Pancreas (tissue), 10 donors: ENCODE data around the gene PRDM16. TPM values are rescaled to one million over a fixed set of nuclear protein-coding genes. Genes with fewer than 3 reads are reported as not detected.

Experiments used
- ATAC-seq, 4 donors: fragments of 200-7000 bp; cut with Tn5 transposase; one replicate each; pipeline versions ENCODE4 v1.8.0 to v1.9.1; 2020; ENCODE audit warnings: mild to moderate bottlenecking in 4 of 4, moderate library complexity in 4 of 4
- DNase-seq, 6 donors: peaks; one replicate each; pipeline ENCODE4 v3.0.0-alpha.2; 2020
- FAIRE-seq: peaks from 2 replicates; lab custom pipeline; 2012; peaks lifted over from hg19 to GRCh38; lab: Jason Lieb, UNC
- H3K27ac ChIP-seq, 4 donors: fragments of 200-600 bp; sonication (generic); 1 replicate in 3 of 4; 2 replicates in 1 of 4; pipeline versions ENCODE4 v1.5.0 to v1.8.0; 2020
- H3K27me3 ChIP-seq, 4 donors: fragments of 200-600 bp; one replicate each; pipeline ENCODE4 v1.8.0; 2021
- H3K36me3 ChIP-seq, 3 donors: fragments of 200-600 bp; sonication (generic) in 1 of 3; one replicate each; pipeline versions ENCODE4 v1.5.0 to v1.8.0; 2020 to 2021
- H3K4me1 ChIP-seq, 3 donors: fragments of 200-600 bp; one replicate each; pipeline ENCODE4 v1.8.0; 2021
- H3K4me3 ChIP-seq, 4 donors: fragments of 200-600 bp; sonication (generic) in 2 of 4; one replicate each; pipeline versions ENCODE4 v1.5.0 to v1.8.0; 2020 to 2021
- H3K9me3 ChIP-seq, 4 donors: fragments of 200-600 bp; one replicate each; pipeline ENCODE4 v1.8.0; 2021
- CTCF ChIP-seq, 4 donors: fragments of 200-600 bp; sonication (generic) in 3 of 4; IDR thresholded peaks; one replicate each; pipeline versions ENCODE4 v1.5.0 to v1.8.0; 2021; ENCODE audit warnings: antibody characterized with exemption in 4 of 4
- WGBS, 2 donors: extraction: QIAGEN DNeasy Blood & Tissue Kit; methylation state at CpG; one replicate each; pipeline ENCODE4 v1.1.7; 2013; 5-methylcytosine and 5-hydroxymethylcytosine counted together
- intact Hi-C, 3 donors: fragments of 100-400 bp; cut with DNase I; formaldehyde crosslinking; loops; one replicate each; pipeline versions ENCODE4 v1.11.1 to v1.14.2; 2022
- polyA plus RNA-seq, 2 donors: library from polyadenylated mRNA; stranded (reverse); fragments of 200-250 nt; gene quantifications; one replicate each; pipeline ENCODE4 v1.2.3, GENCODE V29; 2013
- total RNA-seq, 6 donors: library from RNA; stranded (reverse); fragmentation: NEBNext Ultra II Directional in 4 of 6; extraction: Animal tissue kit (Norgen Biotek cat#: 25700) in 4 of 6; gene quantifications; one replicate each; pipeline versions ENCODE4 v1.2.1 to v1.2.4, GENCODE V29; 2021 to 2023
- donor health status: healthy with polysubstance abuse.
- donor health status: DM: no; HTN: no; CAD: no; lungs with moderate emphysema.
- donor health status: DM: no; HTN: no; CAD: no.
- donor health status: control.
- donor health status: control.
- donor health status: Bipolar disorder and iron deficiency.
- donor health status: DM: yes; HTN: yes; CAD: no.
- donor health status: DM: no; HTN: no; CAD: no.
- donor health status: DM: no; HTN: no; CAD: no.
- donor health status: DM: yes; HTN: yes; CAD: no.

Gene PRDM16
- total and polyA plus RNA-seq, 8 donors = 6.6 to 19.2 (median 14.9) TPM

- H3K36me3 ChIP-seq = no peaks in the 10 kb centered on the region
- H3K4me3 ChIP-seq = no peak overlapping the region
- 80 to 81% methylated on average over 13 of the region's 13 CpGs for WGBS, 2 donors
- intact Hi-C loops = no loop called here
- DNase-seq (no peak), FAIRE-seq (no peak), ATAC-seq (no peak)
- no peaks in the 10 kb centered on the region for H3K27me3 ChIP-seq
- no peaks in the 10 kb centered on the region for H3K9me3 ChIP-seq
- no peak overlapping the region for H3K27ac ChIP-seq
- peaks cover 0 to 10% (median 4%) of the 10 kb centered on the region in 3 donors for H3K4me1 ChIP-seq
- no peak for TF ChIP-seq CTCF (IDR thresholded peaks at IDR 0.05)
Measured at GRCh38 chr1:3116560-3116959, 47.6 kb downstream of the PRDM16 start.

- 93 to 95% methylated on average over 16 of the region's 16 CpGs for WGBS, 2 donors
- Histone ChIP-seq H3K4me3 (no peak overlapping the region), H3K4me1 (peaks cover 0 to under 1% (median 0%) of the 10 kb centered on the region in 3 donors), H3K27me3 (no peaks in the 10 kb centered on the region), H3K36me3 (no peaks in the 10 kb centered on the region), H3K27ac (no peak overlapping the region), H3K9me3 (no peaks in the 10 kb centered on the region)
- no peak for ATAC-seq
- no peak for DNase-seq
- intact Hi-C loops = no loop called here
- no peak for TF ChIP-seq CTCF (IDR thresholded peaks at IDR 0.05)
- FAIRE-seq = no peak
Measured at GRCh38 chr1:3117879-3118278, 48.9 kb downstream of the PRDM16 start.

GRCh38 chr1:3119061-3119460 lies 50.1 kb downstream of the PRDM16 start:
- Histone ChIP-seq H3K27ac (no peak overlapping the region), H3K4me1 (no peaks in the 10 kb centered on the region), H3K27me3 (no peaks in the 10 kb centered on the region), H3K36me3 (no peaks in the 10 kb centered on the region), H3K4me3 (no peak overlapping the region), H3K9me3 (no peaks in the 10 kb centered on the region)
- TF ChIP-seq CTCF (IDR thresholded peaks at IDR 0.05) = no peak
- 85% methylated on average over 14 of the region's 14 CpGs for WGBS, 2 donors
- no peak for DNase-seq
- FAIRE-seq = no peak
- no peak for ATAC-seq
- intact Hi-C loops = no loop called here

GRCh38 chr1:3119725-3120124 lies 50.7 kb downstream of the PRDM16 start:
- no peak for DNase-seq
- Histone ChIP-seq H3K4me3 (no peak overlapping the region), H3K27ac (no peak overlapping the region), H3K9me3 (no peaks in the 10 kb centered on the region), H3K27me3 (no peaks in the 10 kb centered on the region), H3K4me1 (no peaks in the 10 kb centered on the region), H3K36me3 (no peaks in the 10 kb centered on the region)
- ATAC-seq = no peak
- WGBS, 2 donors = 70 to 74% methylated on average over 10 of the region's 10 CpGs
- intact Hi-C loops = no loop called here
- no peak for TF ChIP-seq CTCF (IDR thresholded peaks at IDR 0.05)
- FAIRE-seq = no peak

- intact Hi-C loops = no loop called here
- FAIRE-seq = no peak
- DNase-seq = no peak
- no peak for ATAC-seq
- no peaks in the 10 kb centered on the region for H3K36me3 ChIP-seq
- H3K27ac ChIP-seq = no peak overlapping the region
- H3K27me3 ChIP-seq = no peaks in the 10 kb centered on the region
- H3K4me3 ChIP-seq = no peak overlapping the region
- H3K9me3 ChIP-seq = no peaks in the 10 kb centered on the region
- no peak for TF ChIP-seq CTCF (IDR thresholded peaks at IDR 0.05)
- WGBS, 2 donors = 62% methylated on average over 17 of the region's 17 CpGs
- peaks cover 0 to 1% (median under 1%) of the 10 kb centered on the region in 3 donors for H3K4me1 ChIP-seq
Measured at GRCh38 chr1:3120140-3120539, 51.1 kb downstream of the PRDM16 start.
